Skin epidermis (tissue), 12 donors: Measurements from ENCODE around the gene LBX2.

Experiments used
- H3K27ac ChIP-seq, 21 experiments: fragments of 200-600 bp; sonication (generic) in 11 of 21; one replicate each; pipeline ENCODE4 v1.5.0; 2020; ENCODE audit warnings: mild to moderate bottlenecking in 3 of 21, inconsistent platforms in 2 of 21, moderate library complexity in 2 of 21
- H3K4me3 ChIP-seq, 7 experiments: fragments of 200-600 bp; sonication (generic) in 2 of 7; one replicate each; pipeline ENCODE4 v1.5.0; 2020; ENCODE audit warnings: inconsistent platforms in 2 of 7, mild to moderate bottlenecking in 2 of 7, moderate library complexity in 1 of 7

Gene LBX2

DNA sequence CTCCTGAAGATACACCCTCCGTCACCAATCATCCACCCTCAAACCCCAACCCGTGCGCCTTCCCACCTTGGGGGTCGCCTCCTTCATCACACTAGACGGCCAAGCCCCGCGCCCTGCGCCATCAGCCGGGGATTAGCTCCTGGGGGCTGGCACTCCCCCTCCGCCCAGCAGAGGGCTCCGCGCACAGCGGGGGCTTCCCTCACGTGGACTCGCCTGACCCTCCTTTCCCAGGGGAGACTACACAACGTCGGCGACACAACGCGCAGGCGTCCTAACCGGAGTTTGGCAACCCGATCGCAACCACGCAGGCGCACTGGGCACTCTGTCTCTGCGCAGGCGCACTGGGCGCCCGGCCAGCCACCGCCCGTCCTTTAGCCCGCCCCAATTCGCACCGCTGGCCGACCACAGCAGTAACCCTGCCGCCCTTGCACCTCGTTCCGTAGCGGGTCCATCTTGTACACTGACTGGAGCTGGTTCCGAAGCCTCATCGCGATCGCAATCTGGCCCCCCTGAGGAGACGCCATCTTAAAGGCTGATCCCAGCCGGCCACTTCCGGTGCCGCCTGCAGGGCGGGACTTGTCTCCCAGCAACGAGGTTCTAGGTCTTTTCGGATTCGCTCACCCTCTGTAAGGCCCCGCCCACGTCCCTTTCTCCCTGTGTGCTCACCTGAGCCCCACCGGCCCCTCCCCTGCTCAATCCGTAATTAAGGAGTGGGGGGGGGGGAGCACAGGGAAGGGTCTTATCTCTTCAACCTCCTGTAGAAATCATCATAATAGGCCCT, 7.9 kb upstream of the LBX2 start, which contains the start of gene PCGF1:
Gene PCGF1, minus strand, starts transcription at position 551 of the 781 bp plus-strand sequence. Its CDS starts 27 bp downstream, at position 524.
- peak within 1 kb of the TSS; percentile 58 to 90 (median 67) for H3K4me3 ChIP-seq
- peak within 1 kb of the TSS; percentile 72 to 100 (median 98) for H3K27ac ChIP-seq

- Histone ChIP-seq H3K4me3 (peak overlapping the region in 2 of 7 experiments; percentile 58 to 70), H3K27ac (peak overlapping the region in 2 of 21 experiments; percentile 5 to 98)
Measured at GRCh38 chr2:74505448-74506246, 6.2 kb upstream of the LBX2 start.

DNA sequence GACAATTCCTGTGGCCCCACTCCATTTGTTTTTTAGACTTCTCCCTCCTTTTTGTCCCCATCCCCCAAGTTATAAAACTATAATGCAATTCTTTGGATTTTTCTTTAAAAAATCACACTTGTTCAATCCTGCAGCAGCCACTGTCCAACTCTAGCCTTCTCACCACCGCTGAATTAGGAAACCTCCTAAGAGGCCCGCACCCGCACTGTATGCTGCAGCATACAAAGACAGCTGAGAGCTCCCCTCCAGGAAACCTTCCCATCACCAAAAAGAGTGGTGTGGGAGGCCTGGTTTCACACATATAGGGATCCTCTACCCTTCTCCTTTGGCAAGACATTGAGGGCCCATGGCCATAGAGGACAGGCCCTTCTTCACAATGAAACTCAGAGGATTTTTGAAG, 5.2 kb upstream of the LBX2 start:
- Histone ChIP-seq H3K4me3 (no peak overlapping the region), H3K27ac (no peak overlapping the region)

- peak overlapping the region; percentile 35 to 58 (median 52) for H3K4me3 ChIP-seq
- peak overlapping the region in 20 of 21 experiments; percentile 8 to 92 (median 78) for H3K27ac ChIP-seq
Measured at GRCh38 chr2:74503506-74504475, 4.4 kb upstream of the LBX2 start.

DNA sequence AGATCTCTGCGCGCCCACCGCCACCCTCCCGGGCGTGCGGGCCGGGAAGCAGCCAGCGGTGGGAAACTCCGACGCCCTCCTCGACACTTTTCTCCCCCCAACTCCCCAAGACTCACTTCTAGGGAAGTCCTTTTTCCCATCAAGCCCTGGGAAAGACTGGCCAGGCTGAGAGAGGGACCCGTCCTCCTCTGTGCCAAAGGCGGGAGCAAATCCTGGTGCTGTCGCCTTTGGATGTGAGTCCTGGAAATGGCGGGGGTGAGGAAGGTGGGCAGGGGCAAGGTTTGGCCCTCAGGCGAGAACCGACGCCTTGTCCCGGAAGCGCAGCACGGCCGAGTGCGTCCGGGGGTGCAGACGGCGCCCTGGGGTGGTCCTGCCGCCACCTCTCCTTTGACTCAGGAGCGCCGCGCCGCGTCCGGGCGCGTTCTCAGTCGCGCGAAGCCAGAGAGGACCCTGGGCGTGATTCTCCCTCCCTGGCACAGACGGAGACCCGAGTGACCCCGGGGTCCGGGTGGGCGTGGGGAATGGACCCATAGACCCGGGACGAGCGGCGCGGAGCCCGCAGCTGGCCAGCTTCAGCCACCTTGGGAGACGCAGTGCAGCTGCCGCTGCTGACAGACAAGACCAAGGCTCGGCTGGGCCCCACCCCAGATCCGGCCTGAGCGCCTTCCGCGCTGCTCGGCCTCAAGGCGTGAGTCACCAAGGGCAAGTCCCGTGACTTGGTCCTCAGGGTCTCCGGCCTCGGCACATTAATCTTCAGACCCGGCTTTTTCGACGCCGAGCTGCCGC, 3.5 kb upstream of the LBX2 start:
- H3K4me3 ChIP-seq, result peak overlapping the region; percentile 35 to 58 (median 52)
- H3K27ac ChIP-seq, result peak overlapping the region in 20 of 21 experiments; percentile 8 to 92 (median 78)

- Histone ChIP-seq H3K4me3 (peak overlapping the region; percentile 35 to 58 (median 52)), H3K27ac (peak overlapping the region in 19 of 21 experiments; percentile 8 to 92 (median 78))
Measured at GRCh38 chr2:74502147-74502719, 2.8 kb upstream of the LBX2 start.

DNA sequence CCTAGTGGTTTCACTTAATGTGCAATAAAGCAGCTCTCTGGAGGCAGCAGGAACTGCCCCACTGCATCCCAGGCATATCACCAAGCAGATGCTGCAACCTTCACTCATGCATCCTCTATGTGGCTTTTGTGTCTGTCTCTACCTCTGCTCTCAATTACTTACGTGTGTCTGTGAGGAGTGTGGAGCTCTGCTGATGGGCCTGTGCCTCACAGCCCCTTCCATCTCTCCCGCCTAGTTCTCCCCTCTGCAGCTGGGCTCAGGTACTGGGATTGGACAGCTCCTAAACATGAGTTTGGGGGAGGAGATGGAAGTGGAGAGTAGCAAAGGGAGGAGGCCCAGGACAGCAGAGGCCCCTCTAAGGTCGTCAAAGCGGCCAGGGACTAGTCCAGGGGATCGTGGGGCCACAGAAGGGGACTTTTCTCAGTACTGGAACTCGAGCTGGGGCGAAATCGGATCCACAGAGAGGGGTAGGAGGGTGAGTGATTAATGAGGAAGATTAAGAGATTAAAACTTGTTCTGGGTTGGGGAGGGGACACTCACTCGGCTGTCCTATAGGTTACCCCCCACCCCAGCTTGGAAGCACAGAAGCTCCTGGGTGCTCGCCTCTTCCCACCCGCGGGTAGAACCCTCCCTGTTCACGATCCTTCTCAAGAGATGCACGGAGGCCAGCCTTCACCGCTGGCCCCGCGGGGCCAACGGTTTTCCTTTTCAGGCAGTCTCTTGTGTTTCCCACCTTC, 2.1 kb upstream of the LBX2 start:
- no peak overlapping the region for H3K27ac ChIP-seq
- H3K4me3 ChIP-seq, result no peak overlapping the region

- no peak overlapping the region for H3K4me3 ChIP-seq
Measured at GRCh38 chr2:74500578-74500946, 1.2 kb upstream of the LBX2 start.

DNA sequence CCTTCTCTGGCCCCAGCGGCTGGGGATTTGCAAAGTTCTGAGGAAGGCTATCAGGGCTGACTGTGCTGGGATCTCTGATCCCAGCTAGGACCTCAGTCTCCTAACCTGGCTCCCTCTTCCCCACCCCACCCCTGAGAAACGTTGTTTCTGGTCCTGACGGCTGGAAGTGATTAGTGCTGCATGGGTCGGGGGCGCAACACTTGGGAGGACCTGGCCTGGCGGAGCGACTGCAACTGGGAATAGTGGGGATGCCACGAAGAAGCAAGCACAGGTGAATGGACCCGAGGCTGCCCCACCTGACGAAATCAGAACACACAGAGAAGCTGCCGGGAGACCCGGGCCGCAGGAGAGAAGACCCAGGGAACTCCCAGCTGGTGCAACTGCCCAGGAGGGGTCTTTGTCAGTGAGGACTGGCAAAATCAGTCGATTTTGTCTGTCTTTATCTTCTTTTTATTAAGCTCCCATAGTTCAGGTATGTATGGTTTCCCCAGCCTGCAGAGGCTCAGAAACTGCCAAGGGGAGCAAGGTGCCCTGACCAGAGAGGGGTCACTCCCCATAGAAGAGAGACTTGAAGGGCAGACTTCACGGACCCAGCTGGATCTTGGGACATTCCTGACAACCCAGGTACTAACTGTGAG, 656 bp upstream of the LBX2 start:
- H3K4me3 ChIP-seq, result no peak overlapping the region
- H3K27ac ChIP-seq, result no peak overlapping the region

More at GRCh38 chr2:74500578-74500946, 1.2 kb upstream of the LBX2 start:
- H3K27ac ChIP-seq, result no peak overlapping the region

DNA sequence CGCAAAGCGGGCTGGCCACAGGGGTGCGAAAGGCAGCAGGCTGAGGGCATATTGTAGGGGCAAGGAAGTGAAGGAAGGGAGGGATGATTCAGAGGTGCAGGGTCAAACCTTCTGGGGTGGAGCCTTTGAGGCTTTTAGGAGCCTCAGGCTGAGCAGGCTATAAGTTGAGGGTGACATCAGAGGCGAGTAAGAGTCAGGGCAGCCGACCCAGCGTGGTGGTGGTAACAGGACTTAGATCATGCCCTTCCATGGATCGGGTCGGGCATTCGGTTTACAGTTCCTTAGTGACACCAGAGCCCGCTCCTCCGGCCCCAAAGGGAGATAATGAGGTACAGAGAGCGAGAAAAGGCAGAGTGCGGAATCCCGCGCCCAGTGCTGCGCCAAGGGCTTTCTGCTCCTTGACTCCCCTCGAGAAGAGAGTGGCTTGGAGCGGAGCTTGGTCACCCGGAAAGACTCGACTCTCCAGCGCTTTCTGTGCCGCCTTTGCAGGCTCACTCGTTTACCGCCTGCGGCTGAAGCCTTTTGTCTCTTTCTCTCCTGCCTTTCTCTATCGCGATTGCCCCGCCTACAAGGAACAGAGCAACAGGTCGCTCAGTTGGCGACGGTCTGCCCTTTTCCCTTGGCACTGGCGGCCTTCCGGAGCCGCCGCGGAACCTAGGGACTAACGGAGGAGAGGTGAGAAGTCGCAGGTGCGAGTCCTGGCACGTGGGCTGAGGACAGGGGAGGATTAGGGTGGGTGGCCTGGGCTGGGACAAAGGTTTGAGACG, 720 bp downstream of the LBX2 start:
- peak overlapping the region in 2 of 21 experiments; percentile 56 to 65 for H3K27ac ChIP-seq
- peak overlapping the region; percentile 3 to 43 (median 26) for H3K4me3 ChIP-seq

DNA sequence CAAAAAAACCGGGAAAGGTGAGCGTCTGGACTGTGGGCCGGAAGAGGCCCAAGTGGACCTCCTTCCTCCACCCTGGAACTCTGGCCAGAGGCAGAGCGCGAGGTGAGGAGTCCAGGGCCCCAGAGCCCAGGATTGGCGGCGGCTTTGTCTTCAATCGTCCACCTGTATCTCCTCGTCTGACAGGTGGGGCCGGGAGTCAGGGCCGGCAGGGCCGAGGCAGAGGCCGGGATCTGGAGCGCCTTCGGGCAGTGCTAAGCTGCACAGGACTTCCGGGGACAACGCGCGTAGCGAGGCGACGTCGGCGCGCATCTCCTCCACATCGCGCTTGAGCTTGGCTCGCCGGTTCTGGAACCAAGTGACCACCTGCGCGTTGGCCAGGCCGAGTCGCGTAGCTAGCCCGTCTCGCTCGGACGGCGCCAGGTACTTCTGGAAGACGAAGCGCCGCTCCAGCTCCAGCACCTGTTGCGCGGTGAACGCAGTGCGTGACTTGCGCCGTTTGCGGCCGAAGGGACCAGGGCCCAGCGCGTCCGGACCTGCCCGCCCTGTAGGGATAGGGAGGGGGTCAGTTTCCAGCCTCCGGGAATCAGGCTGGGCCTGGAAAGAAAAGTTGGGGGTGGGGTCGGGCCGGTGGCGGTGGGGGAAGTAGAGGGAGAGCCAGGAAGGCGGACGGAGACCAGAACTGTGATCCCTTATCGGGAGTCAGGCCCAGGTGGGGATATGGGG, 1.5 kb downstream of the LBX2 start:
- H3K27ac ChIP-seq, result peak overlapping the region in 2 of 21 experiments; percentile 56 to 65
- peak overlapping the region; percentile 3 to 43 (median 26) for H3K4me3 ChIP-seq

GRCh38 chr2:74496997-74497776, 2.2 kb downstream of the LBX2 start:
- H3K4me3 ChIP-seq, result peak overlapping the region in 4 of 7 experiments; percentile 26 to 43 (median 28)
- peak overlapping the region in 1 of 21 experiments; percentile 56 for H3K27ac ChIP-seq

GRCh38 chr2:74495440-74495839, 4.0 kb downstream of the LBX2 start:
- no peak overlapping the region for H3K4me3 ChIP-seq
- H3K27ac ChIP-seq, result no peak overlapping the region

- Histone ChIP-seq H3K27ac (no peak overlapping the region), H3K4me3 (no peak overlapping the region)
Measured at GRCh38 chr2:74493546-74493945, 5.9 kb downstream of the LBX2 start.
